DMS53 treated with DMSO at 0.1 percent for 48 hours (cell line): Measurements from ENCODE around the gene TPM2.

Experiments
- DNase-seq: peaks from one replicate; lab custom pipeline; 2025; ENCODE audit not compliant: unreplicated experiment; lab: John Stamatoyannopoulos, UW

Gene TPM2

GRCh38 chr9:35696520-35697215 lies 6.9 kb upstream of the TPM2 start:
- peak; percentile 26 for DNase-seq

DNA sequence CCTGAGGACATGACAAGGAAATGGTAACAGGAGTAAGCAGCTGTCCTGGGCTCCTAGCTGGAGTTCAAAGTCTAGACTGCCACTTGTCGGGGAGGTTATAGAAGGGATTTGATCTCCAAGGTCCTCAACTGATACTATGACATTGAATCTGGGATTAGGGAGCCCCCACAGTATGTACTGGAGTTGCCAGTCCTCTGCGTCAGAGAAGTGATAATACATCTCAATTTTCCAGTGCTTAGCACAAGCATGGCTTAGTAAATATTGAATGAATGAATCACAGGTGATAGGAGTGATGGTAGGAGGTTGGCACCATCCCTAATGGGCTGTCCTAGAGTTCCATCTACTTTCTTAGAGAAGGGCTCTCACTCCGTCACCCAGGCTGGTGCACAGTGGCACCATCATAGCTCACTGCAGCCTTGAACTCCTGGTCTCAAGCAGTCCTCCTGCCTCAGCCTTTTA lies 6.2 kb upstream of the TPM2 start:
- peak; percentile 87 for DNase-seq

GRCh38 chr9:35691757-35692301 lies 2.1 kb upstream of the TPM2 start:
- no peak for DNase-seq

- no peak for DNase-seq
Observed at GRCh38 chr9:35691334-35691650, 1.6 kb upstream of the TPM2 start.

GRCh38 chr9:35690614-35691333 lies 1.0 kb upstream of the TPM2 start:
- no peak for DNase-seq

GRCh38 chr9:35690294-35690613 lies 529 bp upstream of the TPM2 start:
- no peak for DNase-seq

GRCh38 chr9:35688558-35689541 lies 875 bp downstream of the TPM2 start:
- DNase-seq, result no peak

GRCh38 chr9:35687972-35688557 lies 1.7 kb downstream of the TPM2 start:
- no peak for DNase-seq

GRCh38 chr9:35687306-35687705 lies 2.4 kb downstream of the TPM2 start:
- no peak for DNase-seq

DNA sequence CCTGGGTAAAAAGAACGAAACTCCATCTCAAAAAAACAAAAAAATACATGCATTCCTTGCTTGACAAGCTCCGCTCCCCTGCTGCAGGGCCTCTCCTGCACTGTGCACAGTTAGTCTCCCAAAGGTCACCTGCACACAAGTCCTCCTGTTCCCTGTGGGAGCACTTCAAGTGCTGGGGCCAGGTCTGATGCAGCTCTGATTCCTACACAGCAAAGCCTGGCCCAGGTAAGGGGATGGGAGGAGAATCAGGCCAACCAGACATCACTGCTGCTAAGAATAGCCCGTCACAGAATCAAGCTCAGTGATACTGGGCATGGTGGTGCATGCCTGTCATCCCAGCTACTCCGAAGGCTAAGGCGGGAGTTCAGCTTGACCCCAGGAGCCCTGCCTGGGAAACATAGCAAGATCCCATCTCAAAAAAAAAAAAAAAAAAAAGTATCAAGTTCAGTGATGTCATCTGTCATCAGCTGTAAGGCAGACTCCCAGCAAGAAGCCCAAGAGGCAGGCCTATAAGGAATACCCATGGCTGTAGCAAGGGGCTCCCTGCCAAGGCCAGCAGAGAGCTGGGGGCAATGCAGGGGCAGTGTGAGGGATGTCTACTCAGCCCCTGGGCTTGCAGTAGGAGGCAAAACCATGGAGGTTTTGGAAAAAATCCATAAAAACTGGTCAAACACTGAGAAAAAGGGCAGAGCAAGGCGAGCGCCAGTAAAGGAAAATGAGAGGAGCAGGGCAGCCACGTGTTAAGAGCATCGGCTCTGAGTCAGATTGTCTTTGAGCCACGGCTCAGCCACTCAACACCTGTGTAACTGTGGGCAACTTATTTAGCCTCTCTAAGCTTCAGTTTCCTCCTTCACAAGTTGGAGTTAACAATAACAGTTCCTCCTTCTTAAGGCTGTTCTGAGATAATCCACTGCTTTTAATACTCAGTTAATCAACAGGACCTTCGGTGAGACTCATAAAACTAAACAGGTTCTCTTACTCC lies 3.2 kb downstream of the TPM2 start:
- DNase-seq, result no peak

- DNase-seq, result no peak
Observed at GRCh38 chr9:35685506-35685905, 4.2 kb downstream of the TPM2 start.

DNA sequence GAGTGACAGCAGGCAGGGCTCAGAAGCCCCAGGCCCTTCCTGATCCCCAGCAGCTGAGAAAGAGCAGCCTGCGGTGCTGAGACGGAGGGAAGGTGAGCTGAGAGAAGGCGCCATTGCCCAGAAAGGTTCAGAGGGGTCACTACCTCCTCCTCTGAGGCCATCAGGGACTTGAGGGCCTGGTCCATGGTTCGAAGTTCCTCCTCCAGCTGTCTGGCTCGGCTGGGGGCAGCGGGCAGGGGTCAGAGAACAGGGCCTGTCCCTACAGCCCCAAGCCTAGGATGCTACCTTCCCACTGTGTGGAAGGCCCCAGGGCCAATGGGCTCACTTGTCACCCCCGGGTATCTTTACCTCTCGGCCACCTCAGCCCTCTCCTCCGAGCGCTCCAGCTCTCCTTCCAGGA lies 4.8 kb downstream of the TPM2 start:
- no peak for DNase-seq

GRCh38 chr9:35683323-35683722 lies 6.4 kb downstream of the TPM2 start:
- DNase-seq, result no peak

- no peak for DNase-seq
Observed at GRCh38 chr9:35682520-35683315, 7.0 kb downstream of the TPM2 start.

DNA sequence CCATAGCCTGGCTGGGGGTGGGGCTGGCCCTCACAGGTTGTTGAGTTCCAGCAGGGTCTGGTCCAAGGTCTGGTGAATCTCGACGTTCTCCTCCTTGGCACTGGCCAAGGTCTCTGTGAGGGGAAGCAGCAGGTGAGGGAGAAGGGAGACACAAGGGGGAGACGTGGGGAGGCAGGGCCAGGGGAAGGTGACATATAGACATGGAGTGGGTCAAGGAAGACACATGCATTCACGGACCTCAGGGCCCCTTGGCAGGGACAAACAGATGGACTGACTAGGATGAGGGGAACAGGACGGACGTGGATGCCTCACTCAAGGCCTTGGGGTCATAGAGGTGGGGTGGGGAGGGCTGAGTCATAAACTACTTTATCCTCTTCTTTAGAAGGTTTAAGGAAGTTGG lies 7.7 kb downstream of the TPM2 start:
- DNase-seq, result no peak

DNA sequence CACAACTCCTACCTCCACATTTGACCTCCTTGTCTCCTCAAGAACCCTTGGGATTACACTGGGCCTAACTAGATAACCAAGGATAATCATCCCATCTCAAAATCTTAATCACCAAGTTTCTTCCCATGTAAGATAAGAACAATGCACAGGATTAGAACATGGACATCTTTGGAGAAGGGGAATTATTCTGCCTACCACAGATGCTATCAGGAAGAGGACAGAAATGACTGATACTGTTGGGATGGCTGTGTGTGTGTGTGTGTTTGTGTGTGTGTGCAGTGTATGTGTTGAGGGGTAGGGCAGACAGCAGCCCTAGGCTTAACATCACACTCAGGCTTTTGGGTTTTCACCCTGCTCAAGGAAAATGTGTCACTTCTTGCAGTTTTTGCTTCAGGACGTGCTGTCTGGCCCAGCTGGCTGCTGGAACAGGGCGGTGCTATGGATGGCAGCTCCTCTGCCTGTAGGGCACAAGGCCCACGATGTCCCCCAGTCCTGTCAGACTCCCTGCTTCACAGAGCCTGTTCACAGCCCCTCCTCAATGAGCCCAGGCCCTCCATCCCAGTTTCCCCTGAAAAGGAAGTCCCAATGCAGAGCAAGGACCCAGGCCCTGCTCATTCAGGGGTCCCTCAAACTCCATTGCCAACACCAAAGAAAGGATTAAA lies 8.3 kb downstream of the TPM2 start:
- no peak for DNase-seq

DNA sequence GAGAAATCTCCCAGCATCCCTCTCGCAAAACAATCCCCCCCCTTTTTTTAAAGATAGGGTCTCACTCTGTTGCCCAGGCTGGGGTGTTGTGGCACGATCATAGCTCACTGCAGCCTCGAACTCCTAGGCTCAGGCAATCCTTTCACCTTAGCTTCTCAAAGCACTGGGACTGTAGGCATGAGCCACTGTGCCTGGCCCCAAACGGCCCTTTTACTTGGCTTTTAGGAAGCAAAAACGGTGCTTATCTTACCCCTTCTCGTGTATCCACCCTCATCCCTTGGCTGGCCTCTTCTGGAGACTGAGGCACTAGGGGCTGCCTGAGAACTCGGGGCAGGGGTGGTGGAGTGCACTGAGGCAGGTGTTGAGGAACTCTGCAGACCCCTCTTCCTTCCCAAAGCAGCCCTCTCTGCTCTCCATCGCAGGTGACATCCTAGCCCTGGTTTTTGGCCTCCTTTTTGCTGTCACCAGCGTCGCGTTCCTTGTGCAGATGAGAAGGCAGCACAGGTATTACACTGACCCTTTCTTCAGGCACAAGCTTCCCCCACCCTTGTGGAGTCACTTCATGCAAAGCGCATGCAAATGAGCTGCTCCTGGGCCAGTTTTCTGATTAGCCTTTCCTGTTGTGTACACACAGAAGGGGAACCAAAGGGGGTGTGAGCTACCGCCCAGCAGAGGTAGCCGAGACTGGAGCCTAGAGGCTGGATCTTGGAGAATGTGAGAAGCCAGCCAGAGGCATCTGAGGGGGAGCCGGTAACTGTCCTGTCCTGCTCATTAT lies 9.2 kb downstream of the TPM2 start:
- no peak for DNase-seq

GRCh38 chr9:35679766-35680330 lies 9.9 kb downstream of the TPM2 start:
- DNase-seq, result no peak
